K562 (cell line): Measurements from ENCODE around the gene UNKL. TPM values are rescaled to one million over a fixed set of nuclear protein-coding genes. Genes with fewer than 3 reads are reported as not detected.

ENCODE experiments used
- ATAC-seq: fragments of 200-7000 bp; cut with Tn5 transposase; 3 replicates; pipeline ENCODE4 v1.9.1; 2020; ENCODE audit warnings: moderate library complexity
- BruUV-seq: library from RNA; stranded (reverse); fragments of 400-500 nt; replicated peaks from 2 replicates; lab custom pipeline; 2021; lab: Mats Ljungman, UMichigan
- CTCF ChIA-PET: fragments of 300-600 bp; formaldehyde crosslinking; extraction: SDS; loops from one replicate; lab custom pipeline; 2021; ENCODE audit warnings: low intra/inter-chr PET ratio; lab: Yijun Ruan, JAX
- POLR2A ChIA-PET: fragments of 300-600, 350-650 bp; sonication (Branson Sonifier 250); formaldehyde crosslinking; extraction: SDS; loops from one replicate; lab custom pipeline; 2021; ENCODE audit warnings: antibody characterized with exemption, inconsistent platforms; lab: Yijun Ruan, JAX
- DNase-seq, 4 experiments: peaks; one replicate each; pipeline versions ENCODE4 v3.0.0 to v3.0.0-alpha.2; 2011 to 2018; ENCODE audit warnings: low spot score in 3 of 4, mixed read lengths in 3 of 4; ENCODE audit errors: extremely low read depth in 1 of 4
- FAIRE-seq: peaks from 2 replicates; lab custom pipeline; 2011; peaks lifted over from hg19 to GRCh38; lab: Jason Lieb, UNC
- H2AFZ ChIP-seq: 2 replicates; pipeline ENCODE4 v1.6.0; 2011; ENCODE audit warnings: low read depth, low read length, control low read depth, inconsistent platforms
- H3K27ac ChIP-seq: fragments of 200-600 bp; 3 replicates; pipeline ENCODE4 v1.8.0; 2011; ENCODE audit warnings: low read depth, mild to moderate bottlenecking, control low read depth, inconsistent platforms, low read length, moderate library complexity, mixed read lengths; ENCODE audit errors: extremely low read depth
- H3K27me3 ChIP-seq, 2 experiments: fragments of 300-600 bp in 1 of 2; 2 replicates in 1 of 2; 3 replicates in 1 of 2; pipeline versions ENCODE4 v1.6.0 to v1.8.0; 2011; ENCODE audit warnings: inconsistent platforms in 2 of 2, low read length in 2 of 2, mild to moderate bottlenecking in 1 of 2, mixed read lengths in 1 of 2, moderate library complexity in 1 of 2; ENCODE audit not compliant: control insufficient read depth in 2 of 2, insufficient read depth in 2 of 2
- H3K36me3 ChIP-seq: fragments of 300-600 bp; 3 replicates; pipeline ENCODE4 v1.8.0; 2011; ENCODE audit warnings: mild to moderate bottlenecking, low read length, inconsistent platforms; ENCODE audit not compliant: control insufficient read depth, insufficient read depth
- H3K4me1 ChIP-seq, 2 experiments: fragments of 200-600 bp in 1 of 2; replicated peaks in 1 of 2; 2 replicates in 1 of 2; 3 replicates in 1 of 2; pipeline versions ENCODE4 v1.5.1 to v1.8.0; 2011; ENCODE audit warnings: inconsistent platforms in 2 of 2, low read length in 2 of 2, mild to moderate bottlenecking in 1 of 2, mixed read lengths in 1 of 2, moderate library complexity in 1 of 2; ENCODE audit not compliant: control insufficient read depth in 2 of 2, insufficient read depth in 2 of 2
- H3K4me2 ChIP-seq: 2 replicates; pipeline ENCODE4 v1.6.1; 2011; ENCODE audit warnings: low read length, control low read depth, inconsistent platforms, mixed read lengths; ENCODE audit not compliant: insufficient read depth
- H3K4me3 ChIP-seq: fragments of 200-600 bp; sonication (generic), shearing (Covaris generic); 2 replicates; pipeline ENCODE4 v1.5.1; 2016; ENCODE audit warnings: control low read depth, inconsistent platforms
- H3K79me2 ChIP-seq: fragments of 200-600 bp; 3 replicates; pipeline ENCODE4 v1.8.0; 2011; ENCODE audit warnings: low read length, inconsistent platforms; ENCODE audit not compliant: control insufficient read depth, insufficient read depth
- H3K9ac ChIP-seq, 2 experiments: 2 replicates each; pipeline versions ENCODE4 v1.6.0 to v1.6.1; 2011; ENCODE audit warnings: low read depth in 2 of 2, low read length in 2 of 2, control low read depth in 1 of 2, inconsistent platforms in 1 of 2, mild to moderate bottlenecking in 1 of 2, mixed read lengths in 1 of 2; ENCODE audit not compliant: insufficient read depth in 1 of 2
- H3K9me1 ChIP-seq: one replicate; pipeline ENCODE4 v1.6.0; 2011; ENCODE audit warnings: inconsistent platforms, mild to moderate bottlenecking, low read length, moderate library complexity; ENCODE audit not compliant: control insufficient read depth, insufficient read depth
- H3K9me3 ChIP-seq: replicated peaks from 2 replicates; pipeline ENCODE4 v1.5.1; 2011; ENCODE audit warnings: low read depth, low read length, inconsistent platforms; ENCODE audit not compliant: control insufficient read depth, insufficient read depth
- H4K20me1 ChIP-seq: replicated peaks from 2 replicates; pipeline ENCODE4 v1.6.1; 2011; ENCODE audit warnings: low read length, inconsistent platforms, mixed read lengths; ENCODE audit not compliant: control insufficient read depth, insufficient read depth
- BCOR ChIP-seq: fragments of 450-650 bp; IDR thresholded peaks from 2 replicates; pipeline ENCODE4 v1.6.1; 2016
- PYGO2 ChIP-seq: fragments of 450-650 bp; IDR thresholded peaks from 2 replicates; pipeline ENCODE4 v1.6.1; 2016; ENCODE audit warnings: mild to moderate bottlenecking, missing genetic modification characterization, moderate library complexity, missing compliant biosample characterization
- SMARCA4 ChIP-seq: fragments of 450-650 bp; IDR thresholded peaks from 2 replicates; pipeline ENCODE4 v1.6.1; 2016
- ZNF134 ChIP-seq: fragments of 250-450 bp; sonication (Bioruptor Pico); conservative IDR thresholded peaks from 2 replicates; pipeline ENCODE4 v1.4.0; 2020
- WGBS: fragments of 100-300 bp; shearing (Covaris generic); methylation state at CpG from one replicate; pipeline ENCODE4 v1.1.6; 2016; ENCODE audit warnings: low coverage, mixed read lengths; ENCODE audit not compliant: insufficient coverage; ENCODE audit errors: missing lambda C conversion rate; 5-methylcytosine and 5-hydroxymethylcytosine counted together
- in situ Hi-C: fragments of 300-500 bp; cut with MboI; formaldehyde crosslinking; loops from 4 replicates; pipeline ENCODE4 v1.15.0; 2018; ENCODE audit warnings: inconsistent platforms, mixed read lengths
- intact Hi-C: fragments of 100-400 bp; cut with micrococcal nuclease; formaldehyde crosslinking; loops from 2 replicates; pipeline ENCODE4 v1.14.2; 2022
- polyA plus RNA-seq, 8 experiments: library from polyadenylated mRNA; depleted of rRNA in 4 of 8; stranded (reverse) in 5 of 8; unstranded in 3 of 8; fragments of >200 nt; fragmentation: Nextera tagmentation in 2 of 8; fragmentation: Illumina TruSeq in 1 of 8; extraction: Ambion mirVana in 2 of 8; extraction: Trizol in 1 of 8; gene quantifications; 2 replicates each; pipeline versions ENCODE4 v1.2.1 to v1.2.3, GENCODE V29; 2011 to 2014; ENCODE audit warnings: inconsistent platforms in 1 of 8, missing spikeins in 1 of 8
- total RNA-seq, 7 experiments: library from RNA; depleted of rRNA in 6 of 7; stranded (reverse); fragments of >200 nt in 6 of 7; fragmentation: Illumina TruSeq in 2 of 7; extraction: Trizol in 2 of 7; gene quantifications; 2 replicates each; pipeline versions ENCODE4 v1.2.1 to v1.2.3, GENCODE V29; 2011 to 2021; ENCODE audit warnings: low replicate concordance in 1 of 7

UNKL gene
- total and polyA plus RNA-seq, 9 of the 15 experiments (the other 6 are each of a cell fraction or from before 2014, with no cell fraction given): 0.37 to 30.2 (median 5.1) TPM

DNA sequence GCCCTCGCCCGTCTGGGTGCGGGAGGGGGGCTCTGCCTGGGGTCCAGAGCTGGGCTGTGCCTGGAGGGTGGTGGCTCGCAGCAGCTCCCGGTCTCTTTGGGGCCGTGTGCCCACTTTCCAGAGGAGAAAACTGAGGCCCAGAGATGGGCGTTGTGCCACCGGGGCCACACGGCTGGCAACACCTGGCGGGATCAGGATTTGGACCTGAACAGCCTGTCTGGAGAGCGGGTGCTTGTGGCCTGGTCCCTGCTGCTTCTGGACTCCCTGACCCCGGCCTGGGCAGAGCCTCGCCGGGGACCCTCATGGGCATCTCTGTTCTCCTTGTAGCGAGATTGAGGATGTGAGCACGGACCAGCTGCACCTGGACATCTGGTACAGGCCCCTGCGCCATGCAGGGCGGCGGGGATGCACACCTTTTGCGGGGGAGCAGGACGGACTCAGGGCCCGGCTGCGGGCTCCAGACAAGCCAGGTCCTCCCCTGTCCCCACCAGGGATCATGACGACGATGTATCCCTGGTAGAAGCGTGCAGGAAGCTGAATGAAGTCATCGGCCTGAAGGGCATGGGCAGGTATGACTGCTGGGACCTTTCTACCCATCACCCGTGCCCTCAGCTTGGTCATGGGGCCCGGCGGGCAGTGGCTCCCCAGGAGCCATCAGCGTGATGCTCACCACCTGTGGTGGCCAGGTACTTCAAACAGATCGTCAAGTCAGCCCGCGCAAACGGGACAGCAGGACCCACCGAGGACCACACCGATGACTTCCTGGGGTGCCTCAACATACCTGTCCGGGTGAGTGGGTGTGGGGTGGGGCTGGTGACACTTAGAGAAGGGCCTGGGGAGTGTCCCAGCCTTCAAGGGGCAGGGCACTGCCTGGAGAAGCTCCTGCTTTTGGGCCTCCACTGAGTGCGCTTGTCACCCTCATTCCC is 72.7 kb downstream of the UNKL start:
- in situ Hi-C loops: no loop called here
- no peak overlapping the region for H3K4me2 ChIP-seq
- no peak overlapping the region for H3K4me3 ChIP-seq
- H2AFZ ChIP-seq: no peak overlapping the region
- ChIA-PET POLR2A (interaction anchor here (1.0 to 3.0 kb wide), 2 partner anchors 37 kb away, joined by 3 to 21 read pairs; no protein-coding TSS in a partner anchor), CTCF (no interaction called here)
- no peaks in the 10 kb centered on the region for H3K79me2 ChIP-seq
- peaks cover 6 to 91% of the 10 kb centered on the region in 2 experiments for H3K4me1 ChIP-seq
- H3K27me3 ChIP-seq: no peaks in the 10 kb centered on the region
- H3K9me1 ChIP-seq: no peaks in the 10 kb centered on the region
- H3K9me3 ChIP-seq: no peaks in the 10 kb centered on the region
- H3K36me3 ChIP-seq: no peaks in the 10 kb centered on the region
- intact Hi-C loops: loop anchor here (10.0 kb wide), 1 partner anchor 47 kb away; no protein-coding TSS in a partner anchor
- no TSS peak for BruUV-seq
- TF ChIP-seq SMARCA4 (no peak), PYGO2 (no peak), BCOR (0 out of 2 replicates have a peak, but pooled peaks have one; percentile 19), ZNF134 (CRISPR knock-in tag) (0 out of 2 replicates have a peak, but pooled peaks have one; percentile 23)
- WGBS: 29% methylated on average over 26 of the region's 39 CpGs
- no peak overlapping the region for H3K27ac ChIP-seq
- H4K20me1 ChIP-seq: peaks cover 14% of the 10 kb centered on the region
- no peak for DNase-seq
- no peak for ATAC-seq
- H3K9ac ChIP-seq: peak overlapping the region in 1 of 2 experiments; percentile 23; a peak in 2 of 4 replicates
- FAIRE-seq: no peak
